ENCODE results near the gene UGCG. TPM values are rescaled to one million over a fixed set of nuclear protein-coding genes. Genes with fewer than 3 reads are reported as not detected.
A peak's percentile ranks its signal among the peaks of the same experiment; 100 is the strongest.

Gene UGCG
- total RNA-seq, 1 experiment from 2014 or later: 32.6 TPM

GRCh38 chr9:111898331-111899096 is 1.9 kb downstream of the UGCG start:
- DNase-seq (ENCODE audit: low read depth, low spot score) (no peak), ATAC-seq (no peak)
- no TSS peak for BruUV-seq (replicated peaks)
- RAD21 ChIA-PET (ENCODE audit: low non-redundant PET in 1 of 2, low total read pairs in 2 of 2, uncharacterized antibody in 2 of 2, unreplicated experiment in 2 of 2): no interaction called here
- Histone ChIP-seq H3K79me2 (ENCODE audit: insufficient read depth, low read length) (peaks cover 66% of the 10 kb centered on the region), H3K4me1 (ENCODE audit: control insufficient read depth in 1 of 2, insufficient read depth in 2 of 2, low read length in 2 of 2) (peaks cover 28 to 82% of the 10 kb centered on the region in 2 experiments), H3K27ac (ENCODE audit: low read depth, low read length) (no peak overlapping the region), H3K4me3 (replicated peaks in 1 of 2; ENCODE audit: low read depth in 1 of 2, low read length in 2 of 2) (peak overlapping the region; percentile 77 to 81), H3K4me2 (ENCODE audit: low read length) (peak overlapping the region; percentile 71), H2AFZ (ENCODE audit: low read depth, low read length, poor library complexity, severe bottlenecking) (no peak overlapping the region), H4K20me1 (ENCODE audit: insufficient read depth) (peaks cover 6% of the 10 kb centered on the region; the same call in 1 of the 2 replicates), H3K9me3 (ENCODE audit: control insufficient read depth in 1 of 2, insufficient read depth in 1 of 2, low read depth in 1 of 2, low read length in 2 of 2) (no peaks in the 10 kb centered on the region), H3K36me3 (ENCODE audit: control insufficient read depth in 1 of 2, insufficient read depth in 2 of 2, low read length in 2 of 2) (no peaks in the 10 kb centered on the region), H3K9me2 (ENCODE audit: insufficient read depth) (no peaks in the 10 kb centered on the region), H3K9ac (ENCODE audit: low read length) (peak overlapping the region; percentile 84), H3K27me3 (ENCODE audit: insufficient read depth, low read length) (no peaks in the 10 kb centered on the region)
- intact Hi-C loops (cut with micrococcal nuclease): loop anchor here (5.0 kb wide), 1 partner anchor 136 kb away; no protein-coding TSS in a partner anchor
- POLR2A ChIA-PET: no interaction called here
- CTCF ChIA-PET: no interaction called here
- TF ChIP-seq ATF3 (IDR thresholded peaks at IDR 0.05) (no peak), CBX3 (IDR thresholded peaks at IDR 0.05; ENCODE audit: low read depth) (no peak), EGR1 (IDR thresholded peaks at IDR 0.05; ENCODE audit: low read depth) (no peak), ZNF274 (IDR thresholded peaks at IDR 0.05; ENCODE audit: low read depth, low read length) (no peak), POLR2A (IDR thresholded peaks at IDR 0.05; ENCODE audit: borderline replicate concordance, extremely low read depth, insufficient read depth, insufficient read length) (no peak), YY1 (IDR thresholded peaks at IDR 0.05; ENCODE audit: extremely low read depth, insufficient replicate concordance, low read depth, low read length) (no peak), EZH2 (IDR thresholded peaks at IDR 0.05) (no peak), ZFX (IDR thresholded peaks at IDR 0.05) (no peak), RAD21 (IDR thresholded peaks at IDR 0.05; ENCODE audit: low read depth) (no peak), JUND (IDR thresholded peaks at IDR 0.05) (no peak), SIN3A (IDR thresholded peaks at IDR 0.05; ENCODE audit: low read depth) (no peak), POLR2AphosphoS5 (IDR thresholded peaks at IDR 0.05; ENCODE audit: low read depth, low read length) (no peak), FOSL1 (IDR thresholded peaks at IDR 0.05; ENCODE audit: low read depth) (no peak), SP1 (IDR thresholded peaks at IDR 0.05; ENCODE audit: low read depth) (no peak)
- TF ChIP-seq, protein P1, sequence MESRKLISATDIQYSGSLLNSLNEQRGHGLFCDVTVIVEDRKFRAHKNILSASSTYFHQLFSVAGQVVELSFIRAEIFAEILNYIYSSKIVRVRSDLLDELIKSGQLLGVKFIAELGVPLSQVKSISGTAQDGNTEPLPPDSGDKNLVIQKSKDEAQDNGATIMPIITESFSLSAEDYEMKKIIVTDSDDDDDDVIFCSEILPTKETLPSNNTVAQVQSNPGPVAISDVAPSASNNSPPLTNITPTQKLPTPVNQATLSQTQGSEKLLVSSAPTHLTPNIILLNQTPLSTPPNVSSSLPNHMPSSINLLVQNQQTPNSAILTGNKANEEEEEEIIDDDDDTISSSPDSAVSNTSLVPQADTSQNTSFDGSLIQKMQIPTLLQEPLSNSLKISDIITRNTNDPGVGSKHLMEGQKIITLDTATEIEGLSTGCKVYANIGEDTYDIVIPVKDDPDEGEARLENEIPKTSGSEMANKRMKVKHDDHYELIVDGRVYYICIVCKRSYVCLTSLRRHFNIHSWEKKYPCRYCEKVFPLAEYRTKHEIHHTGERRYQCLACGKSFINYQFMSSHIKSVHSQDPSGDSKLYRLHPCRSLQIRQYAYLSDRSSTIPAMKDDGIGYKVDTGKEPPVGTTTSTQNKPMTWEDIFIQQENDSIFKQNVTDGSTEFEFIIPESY (IDR thresholded peaks at IDR 0.05; ENCODE audit: extremely low read depth, insufficient replicate concordance, low read length): no peak
- TF ChIP-seq, protein P2, sequence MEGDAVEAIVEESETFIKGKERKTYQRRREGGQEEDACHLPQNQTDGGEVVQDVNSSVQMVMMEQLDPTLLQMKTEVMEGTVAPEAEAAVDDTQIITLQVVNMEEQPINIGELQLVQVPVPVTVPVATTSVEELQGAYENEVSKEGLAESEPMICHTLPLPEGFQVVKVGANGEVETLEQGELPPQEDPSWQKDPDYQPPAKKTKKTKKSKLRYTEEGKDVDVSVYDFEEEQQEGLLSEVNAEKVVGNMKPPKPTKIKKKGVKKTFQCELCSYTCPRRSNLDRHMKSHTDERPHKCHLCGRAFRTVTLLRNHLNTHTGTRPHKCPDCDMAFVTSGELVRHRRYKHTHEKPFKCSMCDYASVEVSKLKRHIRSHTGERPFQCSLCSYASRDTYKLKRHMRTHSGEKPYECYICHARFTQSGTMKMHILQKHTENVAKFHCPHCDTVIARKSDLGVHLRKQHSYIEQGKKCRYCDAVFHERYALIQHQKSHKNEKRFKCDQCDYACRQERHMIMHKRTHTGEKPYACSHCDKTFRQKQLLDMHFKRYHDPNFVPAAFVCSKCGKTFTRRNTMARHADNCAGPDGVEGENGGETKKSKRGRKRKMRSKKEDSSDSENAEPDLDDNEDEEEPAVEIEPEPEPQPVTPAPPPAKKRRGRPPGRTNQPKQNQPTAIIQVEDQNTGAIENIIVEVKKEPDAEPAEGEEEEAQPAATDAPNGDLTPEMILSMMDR (IDR thresholded peaks at IDR 0.05 in 2 of 3, conservative IDR thresholded peaks at IDR 0.05 in 1 of 3; ENCODE audit: borderline replicate concordance in 1 of 3, insufficient read depth in 1 of 3, low read depth in 2 of 3, low read length in 2 of 3): no peak
